OCI-LY7 (cell line): Measurements from ENCODE around the gene AP1S1.

Experiments used
- EZH2phosphoT487 ChIP-seq: fragments of 200-600 bp; sonication (generic); IDR thresholded peaks from 2 replicates; pipeline ENCODE4 v1.6.1; 2018; ENCODE audit warnings: low read depth, borderline replicate concordance, mild to moderate bottlenecking, mixed run types, antibody characterized with exemption, low read length, moderate library complexity, mixed read lengths
- TF ChIP-seq, protein P1 (sequence below): fragments of 200-600 bp; sonication (generic); conservative IDR thresholded peaks from 2 replicates; pipeline ENCODE4 v1.5.1; 2014; ENCODE audit warnings: mild to moderate bottlenecking, antibody characterized with exemption, low read length, moderate library complexity, mixed read lengths

DNA sequence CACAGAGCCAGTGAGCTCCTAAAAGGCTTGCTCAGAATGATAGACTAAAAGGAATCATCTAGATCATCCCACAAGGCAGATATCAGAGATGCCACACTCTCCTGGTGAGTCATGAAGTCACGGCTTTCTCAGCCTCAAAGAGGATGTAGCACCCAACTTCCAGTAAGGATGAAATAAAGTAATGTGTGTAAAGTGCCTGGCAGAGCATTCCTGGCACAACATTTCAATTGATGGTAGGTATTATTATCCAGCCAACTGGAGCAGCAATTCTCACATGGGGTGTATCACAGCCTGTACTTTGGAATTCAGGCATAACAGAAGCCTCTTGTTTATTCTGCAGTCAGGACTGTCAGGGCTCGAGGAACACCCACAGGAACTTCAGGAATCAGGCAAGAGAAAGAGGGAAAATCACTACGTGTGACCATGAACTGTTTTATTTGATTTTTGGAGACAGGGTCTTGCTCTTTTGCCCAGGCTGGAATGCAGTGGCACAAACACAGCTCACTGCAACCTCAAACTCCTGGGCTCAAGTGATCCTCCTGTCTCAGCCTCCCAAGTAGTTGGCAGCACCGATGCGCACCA lies 31.1 kb downstream of the AP1S1 start:
- TF ChIP-seq, protein P1, sequence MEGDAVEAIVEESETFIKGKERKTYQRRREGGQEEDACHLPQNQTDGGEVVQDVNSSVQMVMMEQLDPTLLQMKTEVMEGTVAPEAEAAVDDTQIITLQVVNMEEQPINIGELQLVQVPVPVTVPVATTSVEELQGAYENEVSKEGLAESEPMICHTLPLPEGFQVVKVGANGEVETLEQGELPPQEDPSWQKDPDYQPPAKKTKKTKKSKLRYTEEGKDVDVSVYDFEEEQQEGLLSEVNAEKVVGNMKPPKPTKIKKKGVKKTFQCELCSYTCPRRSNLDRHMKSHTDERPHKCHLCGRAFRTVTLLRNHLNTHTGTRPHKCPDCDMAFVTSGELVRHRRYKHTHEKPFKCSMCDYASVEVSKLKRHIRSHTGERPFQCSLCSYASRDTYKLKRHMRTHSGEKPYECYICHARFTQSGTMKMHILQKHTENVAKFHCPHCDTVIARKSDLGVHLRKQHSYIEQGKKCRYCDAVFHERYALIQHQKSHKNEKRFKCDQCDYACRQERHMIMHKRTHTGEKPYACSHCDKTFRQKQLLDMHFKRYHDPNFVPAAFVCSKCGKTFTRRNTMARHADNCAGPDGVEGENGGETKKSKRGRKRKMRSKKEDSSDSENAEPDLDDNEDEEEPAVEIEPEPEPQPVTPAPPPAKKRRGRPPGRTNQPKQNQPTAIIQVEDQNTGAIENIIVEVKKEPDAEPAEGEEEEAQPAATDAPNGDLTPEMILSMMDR, result no peak
- TF ChIP-seq EZH2phosphoT487, result no peak
